Measurements from ENCODE around the gene PHACTR1.
"Not testable (repeated sequence)": the region's sequence is repeated elsewhere in the genome, so short reads cannot be mapped to it uniquely, and the experiment has no call there.

The PHACTR1 gene

GRCh38 chr6:13318821-13319220, 602.3 kb downstream of the PHACTR1 start:
- in situ Hi-C loops (cut with HindIII; ENCODE audit: low sequenced_read_pairs) = no loop called here

GRCh38 chr6:13319891-13320564, 603.5 kb downstream of the PHACTR1 start:
- in situ Hi-C loops (cut with HindIII; ENCODE audit: low sequenced_read_pairs) = no loop called here

DNA sequence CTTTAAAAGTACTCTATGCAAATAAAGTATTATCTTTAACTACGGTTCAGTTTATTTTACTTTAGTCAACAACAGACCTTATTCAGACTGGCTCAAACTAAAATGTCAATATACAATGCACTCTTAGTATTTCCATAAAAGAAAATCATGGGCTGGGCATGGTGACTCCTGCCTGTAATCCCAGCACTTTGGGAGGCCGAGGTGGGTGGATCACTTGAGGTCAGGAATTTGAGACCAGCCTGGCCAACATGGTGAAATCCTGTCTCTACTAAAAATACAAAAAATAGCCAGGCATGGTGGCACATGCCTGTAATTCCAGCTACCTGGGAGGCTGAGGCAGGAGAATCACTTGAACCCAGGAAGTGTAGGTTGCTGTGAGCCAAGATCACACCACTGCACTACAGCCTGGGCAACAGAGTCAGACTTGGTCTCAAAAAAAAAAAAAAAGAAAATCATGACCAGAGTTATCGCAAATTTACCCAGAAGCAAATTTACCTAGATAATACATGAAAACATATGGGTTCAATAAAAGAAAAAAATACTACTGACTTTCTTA, 609.5 kb downstream of the PHACTR1 start:
- in situ Hi-C loops (cut with HindIII; ENCODE audit: low sequenced_read_pairs) = not testable (repeated sequence)

DNA sequence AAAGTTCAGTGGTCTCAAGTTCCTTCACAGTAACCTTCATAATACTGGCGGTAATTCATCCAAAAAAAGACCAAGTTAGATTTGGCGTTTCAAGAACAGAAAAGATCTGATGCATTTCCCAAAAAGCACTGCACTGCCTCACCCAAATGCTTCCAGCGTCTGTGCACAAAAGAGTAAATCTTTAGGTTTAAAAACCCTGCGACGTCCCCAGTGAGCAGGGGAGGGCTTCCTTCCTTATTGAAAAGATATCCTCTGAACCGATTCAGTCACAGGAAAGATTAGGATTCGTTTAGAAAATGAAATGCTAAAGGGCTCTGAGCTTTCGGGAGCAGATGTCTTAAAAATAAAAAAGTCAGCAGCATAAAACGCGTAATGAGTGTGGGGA, 611.1 kb downstream of the PHACTR1 start:
- in situ Hi-C loops (cut with HindIII; ENCODE audit: low sequenced_read_pairs) = no loop called here

DNA sequence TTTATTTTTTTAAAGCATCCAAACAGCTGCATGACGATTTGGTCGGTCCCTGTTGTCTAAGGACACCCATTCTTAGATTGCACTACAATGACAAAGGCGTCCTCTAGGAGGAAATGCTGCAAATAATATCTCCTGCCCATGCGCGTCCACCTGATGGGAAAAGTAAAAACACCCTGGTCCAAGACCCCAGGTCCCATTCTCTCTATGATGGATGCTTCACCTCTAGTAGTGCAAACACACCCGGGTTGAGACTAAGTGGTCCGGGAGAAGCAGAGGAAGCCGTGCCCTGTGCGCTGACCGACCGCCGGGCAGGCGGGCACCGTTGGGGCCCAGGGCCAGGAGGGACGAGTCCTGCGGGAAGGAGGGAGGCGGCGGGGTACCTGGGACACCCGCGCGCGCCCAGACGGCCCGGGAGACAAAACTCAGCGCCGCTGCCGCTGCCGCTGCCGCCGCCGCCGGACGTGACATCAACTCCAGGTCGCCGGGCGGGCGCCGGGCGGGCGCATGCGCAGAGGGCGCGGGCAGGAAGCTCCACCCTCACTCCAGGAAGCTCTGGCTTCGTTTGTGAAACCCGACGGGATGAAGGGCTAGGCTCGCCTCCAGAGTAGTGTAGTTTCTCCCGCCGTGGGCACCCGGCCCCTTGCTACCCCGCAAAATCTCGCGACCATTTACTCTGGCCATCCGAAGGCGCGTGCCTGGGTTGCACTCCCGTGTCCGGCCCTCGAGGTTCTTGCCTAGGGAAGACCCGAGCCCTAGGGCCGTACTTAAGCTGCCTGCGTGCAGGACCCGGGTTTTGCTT, 611.7 kb downstream of the PHACTR1 start, which contains the start of gene TBC1D7:
Gene TBC1D7 (minus strand): TSS at position 462 of the 799 bp plus-strand sequence. CDS start 1,639 bp downstream, outside the sequence.
- in situ Hi-C loops (cut with HindIII; ENCODE audit: low sequenced_read_pairs) = no loop called here

- in situ Hi-C loops (cut with HindIII; ENCODE audit: low sequenced_read_pairs) = no loop called here
Observed at GRCh38 chr6:13328875-13329183, 612.3 kb downstream of the PHACTR1 start.

- in situ Hi-C loops (cut with HindIII; ENCODE audit: low sequenced_read_pairs) = no loop called here
Observed at GRCh38 chr6:13331516-13332348, 615.2 kb downstream of the PHACTR1 start.

GRCh38 chr6:13332349-13332706, 615.8 kb downstream of the PHACTR1 start:
- in situ Hi-C loops (cut with HindIII; ENCODE audit: low sequenced_read_pairs) = no loop called here

- in situ Hi-C loops (cut with HindIII; ENCODE audit: low sequenced_read_pairs) = no loop called here
Observed at GRCh38 chr6:13334953-13335352, 618.4 kb downstream of the PHACTR1 start.

GRCh38 chr6:13336553-13336952, 620.0 kb downstream of the PHACTR1 start:
- in situ Hi-C loops (cut with HindIII; ENCODE audit: low sequenced_read_pairs) = no loop called here

DNA sequence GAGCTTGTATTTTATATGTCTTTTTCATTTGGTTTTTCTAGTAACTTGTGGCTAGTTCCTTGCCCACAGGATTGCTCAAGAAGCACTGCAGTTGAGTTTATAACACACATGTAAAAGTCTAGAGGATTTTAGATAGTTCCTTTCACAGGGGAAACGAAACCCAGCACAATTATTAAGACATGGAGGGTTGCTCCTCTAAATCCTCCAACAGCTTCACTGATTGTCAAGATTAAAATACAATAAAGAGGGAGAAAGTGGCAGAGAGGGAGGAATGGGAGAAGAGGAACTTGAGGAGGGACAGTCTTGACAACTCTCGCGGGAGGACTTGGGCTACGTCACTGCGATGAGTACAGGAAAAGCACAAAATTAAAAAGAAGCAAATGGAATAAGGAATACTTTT, 621.5 kb downstream of the PHACTR1 start:
- in situ Hi-C loops (cut with HindIII; ENCODE audit: low sequenced_read_pairs) = no loop called here

Measured in DLD1 (cell line).